Activated CD8-positive, alpha-beta memory T cell treated with anti-CD3 and anti-CD28 coated beads, Interleukin-2, amount 50 U/mL, for 1 hour (primary cell): ENCODE results near the gene L1CAM.

Experiments
- DNase-seq: peaks from one replicate; pipeline ENCODE4 v3.0.0-alpha.2; 2020; ENCODE audit errors: extremely low read depth

Gene L1CAM

GRCh38 chrX:153902385-153902784 lies 16.4 kb upstream of the L1CAM start:
- no peak for DNase-seq

DNA sequence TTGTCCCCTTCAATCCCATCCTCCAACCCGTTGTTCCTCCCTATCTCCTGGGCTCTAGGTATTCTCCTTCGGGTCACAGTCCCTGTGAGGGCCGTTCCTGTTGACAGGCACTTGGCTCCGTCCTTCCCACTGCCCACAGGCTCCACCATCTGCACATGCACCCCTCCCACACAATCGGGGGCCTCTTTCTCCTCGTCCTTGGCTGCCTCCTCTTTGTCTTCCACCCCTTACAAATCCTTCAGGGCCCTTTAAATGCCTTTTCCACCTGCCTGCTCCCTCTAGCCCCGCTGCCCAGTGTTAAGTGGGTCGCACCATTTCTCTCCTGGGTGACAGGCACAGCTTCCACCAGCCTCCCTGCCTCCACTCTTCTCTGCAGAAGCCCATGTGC lies 15.8 kb upstream of the L1CAM start:
- DNase-seq = no peak

DNA sequence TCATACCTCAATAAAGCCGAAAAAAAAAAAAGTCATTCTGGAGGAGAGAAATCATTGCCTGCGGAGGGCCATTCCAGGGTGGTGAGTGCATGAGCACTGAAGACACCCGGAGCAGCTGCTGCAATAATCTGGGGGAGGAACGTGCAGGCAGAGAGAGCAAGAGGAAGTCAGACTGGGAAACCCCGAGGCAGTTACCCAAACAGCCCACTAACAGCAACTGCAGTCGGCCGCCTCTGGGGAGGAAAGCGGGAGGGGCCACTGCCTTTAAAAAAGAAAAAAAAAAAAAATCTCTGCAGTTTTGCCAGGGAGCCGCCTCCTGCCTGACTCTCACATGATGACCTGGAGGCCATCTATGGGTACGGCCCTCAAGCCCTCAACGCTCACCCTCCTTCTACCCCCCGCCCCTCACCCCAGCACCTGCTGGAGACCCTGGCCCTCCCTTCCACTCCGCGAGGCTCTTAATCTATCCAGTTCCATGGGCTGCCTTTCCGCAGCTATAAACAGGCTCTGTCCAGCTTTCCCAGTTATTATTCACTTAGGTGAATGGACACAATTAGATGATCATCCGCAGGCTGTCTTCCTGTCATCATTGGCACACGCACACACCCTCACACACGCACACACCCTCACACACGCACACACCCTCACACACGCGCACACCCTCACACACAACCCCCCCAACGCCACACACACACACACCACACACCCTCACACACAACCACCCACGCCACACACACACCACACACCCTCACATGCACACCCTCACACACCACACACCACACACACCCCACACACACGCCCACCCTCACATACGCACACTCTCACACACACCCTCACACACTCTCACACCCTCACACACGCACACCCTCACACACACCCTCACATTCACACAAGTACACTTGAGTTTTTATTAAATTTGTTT lies 15.1 kb upstream of the L1CAM start:
- no peak for DNase-seq

DNA sequence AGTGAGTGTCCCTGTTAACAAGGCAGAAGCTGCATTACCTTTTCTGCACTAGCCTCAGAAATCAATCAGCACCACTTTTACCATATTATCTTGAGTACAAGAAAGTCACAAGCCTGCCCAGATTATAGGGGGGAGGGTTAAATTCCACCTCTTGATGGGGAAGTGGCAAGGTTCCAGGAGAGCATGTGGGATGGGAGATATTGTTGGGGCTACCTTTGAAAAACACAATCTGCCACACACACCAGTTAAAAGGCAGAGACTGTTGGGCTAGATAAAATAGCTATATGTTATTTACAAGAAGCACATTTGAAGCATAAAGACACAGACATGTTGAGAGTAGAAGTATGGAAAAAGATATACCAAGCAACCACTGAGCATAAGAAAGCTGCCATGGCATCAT lies 11.9 kb upstream of the L1CAM start:
- no peak for DNase-seq

GRCh38 chrX:153889123-153889522 lies 3.1 kb upstream of the L1CAM start:
- DNase-seq = no peak

DNA sequence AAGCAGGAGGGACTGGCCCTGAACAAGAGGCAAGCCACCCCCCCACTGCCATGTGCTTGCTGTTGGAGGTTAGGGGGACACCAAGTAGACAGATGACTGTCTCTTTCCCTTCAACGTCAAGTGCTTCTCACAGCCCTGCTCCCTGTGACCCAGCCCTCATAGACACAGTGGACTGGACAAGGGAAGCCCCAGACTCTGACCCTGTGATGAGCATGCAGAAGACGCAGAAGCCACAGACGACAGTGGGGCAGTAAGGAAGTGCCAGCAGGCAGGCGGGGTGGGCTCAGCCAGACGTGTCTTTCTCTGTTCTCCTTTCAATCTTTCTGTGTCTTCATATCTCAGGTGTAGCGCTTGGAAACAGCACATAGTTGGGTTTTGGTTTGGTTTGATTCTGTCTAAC lies 2.4 kb upstream of the L1CAM start:
- no peak for DNase-seq

GRCh38 chrX:153887385-153887784 lies 1.4 kb upstream of the L1CAM start:
- DNase-seq = no peak

GRCh38 chrX:153886915-153887314 lies 942 bp upstream of the L1CAM start:
- DNase-seq = no peak

DNA sequence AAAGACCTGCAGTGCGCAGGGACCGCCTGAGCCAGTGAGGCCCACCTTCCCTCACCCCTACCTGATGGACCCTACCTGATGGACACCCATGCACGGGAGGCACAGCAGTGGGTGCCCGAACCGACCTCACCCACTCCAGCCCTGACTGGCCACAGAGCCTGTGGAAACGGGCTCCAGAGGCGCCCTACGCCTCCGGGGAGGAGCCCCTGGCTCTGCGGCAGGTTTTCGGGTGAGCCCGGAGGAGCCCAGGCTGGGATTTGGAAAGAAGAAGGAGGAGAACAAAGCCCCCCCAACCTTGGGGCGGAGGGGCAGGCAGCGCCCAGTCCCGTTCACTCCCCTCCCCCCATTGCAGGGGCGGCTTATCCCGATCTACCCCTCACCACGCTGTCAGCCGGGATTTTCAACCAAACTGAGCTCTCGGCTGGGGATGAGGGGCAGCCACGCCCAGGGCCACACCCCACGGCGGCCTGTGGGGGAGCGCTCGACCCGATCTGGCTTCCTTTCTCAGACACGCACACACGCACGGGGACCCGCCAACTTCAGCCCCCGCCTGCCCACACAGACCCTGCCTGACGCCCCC lies 675 bp downstream of the L1CAM start:
- no peak for DNase-seq

- no peak for DNase-seq
Observed at GRCh38 chrX:153884590-153884989, 1.4 kb downstream of the L1CAM start.

GRCh38 chrX:153884136-153884535 lies 1.8 kb downstream of the L1CAM start:
- DNase-seq = no peak

DNA sequence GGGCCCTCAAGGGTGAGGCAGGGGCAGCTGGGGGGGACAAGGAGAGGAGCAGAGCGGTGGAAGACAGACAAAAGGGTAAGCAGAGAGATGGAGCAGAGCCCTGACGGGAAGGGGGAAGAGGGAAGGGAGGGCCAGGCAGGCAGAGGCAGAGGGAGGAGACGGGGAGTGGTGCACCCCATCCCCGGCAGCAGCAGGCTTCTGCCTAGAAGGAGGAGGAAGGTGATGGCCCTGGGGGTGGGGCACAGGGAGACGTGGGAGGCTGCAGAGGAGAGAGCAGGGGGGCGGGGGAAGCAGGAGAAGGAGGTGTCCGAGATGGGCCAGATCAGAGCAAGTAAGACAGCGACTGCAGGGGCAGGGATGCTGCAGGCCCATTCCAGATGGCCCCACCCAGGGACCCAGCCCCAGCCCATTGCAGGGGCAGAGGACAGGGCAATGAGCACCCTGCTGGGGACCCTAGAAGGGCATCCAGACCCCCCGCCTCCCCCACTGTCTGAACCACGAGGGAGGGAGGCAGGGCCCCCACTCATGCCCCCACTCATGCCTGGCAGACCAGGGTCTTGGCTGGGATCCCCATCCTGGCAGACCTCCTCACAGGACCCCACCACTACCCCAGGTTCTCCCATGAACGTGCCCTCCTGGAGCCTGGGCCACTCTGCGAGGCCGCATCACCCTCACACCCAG lies 2.7 kb downstream of the L1CAM start:
- DNase-seq = no peak

DNA sequence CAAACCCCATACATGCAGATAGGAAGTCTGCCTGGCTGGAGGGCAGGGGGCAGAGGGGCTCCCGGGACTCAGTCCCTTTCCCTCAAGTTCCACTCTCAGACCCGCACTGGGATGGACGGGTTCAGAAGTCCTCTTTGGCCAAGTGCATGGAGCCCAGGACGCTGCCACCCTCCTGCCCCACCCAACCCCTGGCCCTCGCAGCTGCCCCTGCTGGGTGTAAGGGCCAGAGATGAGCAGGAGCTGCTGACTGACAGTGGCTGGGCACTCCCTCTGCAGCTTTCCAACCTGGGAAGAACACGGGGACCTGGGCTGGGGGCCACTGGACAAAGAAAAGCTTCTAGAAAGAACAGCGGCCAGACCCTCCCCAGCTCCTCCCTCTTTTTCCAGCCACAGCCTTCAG lies 3.4 kb downstream of the L1CAM start:
- DNase-seq = no peak

GRCh38 chrX:153882086-153882498 lies 3.9 kb downstream of the L1CAM start:
- no peak for DNase-seq

DNA sequence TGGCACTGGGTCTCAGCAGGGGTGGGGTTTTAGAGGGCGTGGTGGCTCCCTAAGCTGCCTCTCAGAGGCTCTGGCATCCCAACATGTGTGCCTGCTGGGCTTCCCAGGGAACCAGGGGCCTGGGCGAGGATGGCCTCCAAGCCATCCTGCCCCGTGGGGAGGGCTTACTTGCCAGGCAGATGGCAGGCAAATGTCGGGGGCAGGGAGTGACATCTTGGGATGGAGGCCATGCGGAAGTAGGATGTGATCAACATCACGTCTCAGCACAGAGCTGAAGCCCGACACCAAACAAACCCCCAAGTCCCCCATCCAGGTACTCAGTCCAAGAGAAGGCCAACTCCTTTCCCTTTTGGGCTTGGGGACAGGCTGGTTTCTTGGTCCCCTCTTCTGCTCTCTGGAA lies 4.7 kb downstream of the L1CAM start:
- DNase-seq = no peak

DNA sequence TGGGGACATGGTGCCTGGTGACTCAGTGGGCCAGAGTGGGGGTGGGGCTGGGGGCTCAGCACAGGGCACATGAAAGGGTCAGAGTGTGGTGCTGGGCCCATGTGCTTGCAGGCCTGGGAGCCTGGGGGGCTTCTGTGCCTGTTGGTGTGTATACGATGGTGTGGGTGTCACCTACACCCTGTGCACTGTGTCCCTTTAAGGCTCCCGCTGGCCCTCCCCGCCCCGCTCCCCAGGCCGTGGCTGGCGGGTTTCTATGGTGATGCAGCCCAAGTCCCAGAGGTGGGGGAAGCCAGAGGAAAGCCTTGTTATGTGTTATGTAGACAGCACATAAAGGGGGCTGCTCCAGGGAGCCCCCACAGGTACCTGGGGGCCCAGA lies 5.5 kb downstream of the L1CAM start:
- DNase-seq = no peak

- no peak for DNase-seq
Observed at GRCh38 chrX:153879741-153880439, 6.1 kb downstream of the L1CAM start.

- no peak for DNase-seq
Observed at GRCh38 chrX:153878969-153879653, 6.9 kb downstream of the L1CAM start.

DNA sequence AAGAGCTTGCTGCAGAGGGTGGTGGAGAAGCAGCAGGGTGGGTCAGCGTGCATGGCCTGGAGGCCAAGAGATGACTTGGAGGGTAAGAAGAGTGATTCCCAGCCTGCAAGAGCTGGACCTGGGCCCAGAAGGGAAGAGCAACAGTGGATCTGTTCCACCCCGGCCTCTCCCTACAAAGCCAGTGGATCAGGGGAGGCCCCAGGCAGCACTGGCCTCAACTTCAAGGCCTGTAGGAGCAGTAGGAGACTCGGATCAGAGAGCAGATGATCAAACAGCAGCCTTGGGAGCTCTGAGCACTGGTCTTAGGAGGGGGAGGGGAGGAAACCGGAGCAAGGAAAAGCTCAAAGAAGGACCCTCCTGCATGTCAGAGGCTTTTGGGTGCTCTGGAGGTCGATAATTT lies 7.6 kb downstream of the L1CAM start:
- DNase-seq = no peak

GRCh38 chrX:153877571-153878261 lies 8.3 kb downstream of the L1CAM start:
- DNase-seq = no peak

DNA sequence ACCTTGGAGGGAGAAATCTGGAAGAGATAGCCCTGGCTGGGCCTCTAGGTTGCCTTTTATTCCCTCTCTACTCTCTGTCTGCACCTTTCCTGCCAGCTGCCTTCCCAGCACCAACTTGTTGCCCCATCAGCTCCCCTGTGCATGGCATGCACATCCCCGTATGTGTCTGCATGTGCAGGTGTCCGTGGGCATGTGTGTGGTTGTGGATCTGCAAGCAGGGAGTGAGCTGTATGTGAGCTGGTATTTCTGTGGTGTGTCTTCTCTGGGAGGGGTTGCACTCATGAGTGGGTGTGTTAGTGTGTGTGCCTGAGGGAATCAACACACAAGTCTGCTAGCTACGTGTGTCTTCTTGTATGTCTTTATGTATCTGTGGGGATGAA lies 9.9 kb downstream of the L1CAM start:
- no peak for DNase-seq
